ENCODE data around the gene PATE2.

Gene PATE2

DNA sequence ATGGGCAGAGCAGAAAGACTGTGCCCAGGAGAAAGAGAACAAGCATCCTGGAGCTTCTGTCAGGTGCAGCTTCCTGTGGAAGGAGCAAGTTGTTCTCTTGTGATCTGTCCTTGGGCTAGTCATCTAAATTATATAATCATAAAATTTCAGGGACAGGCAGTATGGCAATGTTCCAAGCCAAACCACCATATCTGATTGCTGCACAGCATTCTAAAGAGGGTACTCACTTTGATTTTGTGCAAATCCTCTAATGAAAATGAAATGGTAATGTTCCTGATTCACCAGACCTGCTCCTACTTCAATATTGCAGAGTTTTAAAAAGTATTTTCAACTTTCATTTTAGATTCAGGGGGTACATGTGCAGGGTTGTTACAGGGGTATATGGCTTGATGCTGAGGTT lies at the start of gene PATE2:
Gene PATE2, minus strand, starts transcription at position 101 of the 400 bp plus-strand sequence. Its CDS starts 55 bp downstream, at position 46.
- no peak for DNase-seq

DNA sequence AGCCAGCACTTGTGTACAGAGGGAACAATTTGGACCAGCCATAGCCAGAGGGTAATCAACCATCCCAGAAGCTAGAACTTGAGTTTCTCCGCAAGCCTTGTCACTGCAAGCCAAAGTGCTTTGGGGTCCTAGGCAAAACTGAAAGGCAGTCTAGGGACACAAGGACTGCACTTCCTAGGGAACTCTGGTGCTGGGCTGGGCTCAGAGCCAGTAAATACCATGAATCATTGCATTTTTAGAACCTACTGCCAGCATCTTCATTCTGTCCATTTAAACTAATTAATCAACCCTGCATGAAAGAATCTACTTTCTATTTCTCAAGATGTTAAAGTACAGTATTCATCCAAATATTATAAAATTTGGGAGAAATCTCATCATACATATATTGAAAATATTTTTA lies 29.3 kb upstream of the PATE2 start:
- no peak for DNase-seq

DNA sequence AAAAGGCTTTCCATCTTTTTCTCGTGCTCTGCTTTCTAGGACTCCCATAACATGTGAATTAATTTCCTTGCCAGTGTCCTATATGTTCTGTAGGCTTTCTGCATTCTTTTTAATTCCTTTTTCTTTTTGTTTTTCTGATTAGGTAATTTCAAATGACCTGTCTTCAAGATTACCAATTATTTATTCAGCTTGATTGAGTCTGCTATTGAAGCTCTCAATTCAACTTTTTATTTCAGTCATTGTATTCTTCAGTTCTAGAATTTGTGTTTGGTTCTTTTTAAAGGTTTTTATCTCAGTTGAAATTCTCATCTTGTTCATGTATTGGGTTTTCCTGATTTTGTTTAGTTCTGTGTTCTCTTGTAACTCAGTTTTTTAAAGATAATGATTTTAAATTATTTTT lies 23.8 kb upstream of the PATE2 start:
- DNase-seq = no peak

DNA sequence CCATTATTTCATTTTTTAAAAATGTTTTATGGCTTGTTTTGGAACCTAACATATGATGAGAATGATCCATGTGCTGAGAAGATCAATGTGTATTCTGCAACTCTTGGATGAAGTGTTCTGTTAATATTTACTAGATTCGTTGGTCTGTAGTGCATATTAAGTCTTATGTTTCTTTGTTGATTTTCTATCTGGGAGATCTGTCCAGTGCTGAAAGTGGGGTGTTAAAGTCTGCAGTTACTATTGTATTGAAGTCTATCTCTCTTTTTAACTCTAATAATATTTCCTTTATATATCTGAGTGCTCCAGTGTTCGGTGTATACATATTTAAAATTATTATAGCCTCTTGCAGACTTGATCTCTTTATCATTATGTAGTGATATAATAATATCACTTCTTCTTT lies 21.2 kb upstream of the PATE2 start:
- DNase-seq = no peak

DNA sequence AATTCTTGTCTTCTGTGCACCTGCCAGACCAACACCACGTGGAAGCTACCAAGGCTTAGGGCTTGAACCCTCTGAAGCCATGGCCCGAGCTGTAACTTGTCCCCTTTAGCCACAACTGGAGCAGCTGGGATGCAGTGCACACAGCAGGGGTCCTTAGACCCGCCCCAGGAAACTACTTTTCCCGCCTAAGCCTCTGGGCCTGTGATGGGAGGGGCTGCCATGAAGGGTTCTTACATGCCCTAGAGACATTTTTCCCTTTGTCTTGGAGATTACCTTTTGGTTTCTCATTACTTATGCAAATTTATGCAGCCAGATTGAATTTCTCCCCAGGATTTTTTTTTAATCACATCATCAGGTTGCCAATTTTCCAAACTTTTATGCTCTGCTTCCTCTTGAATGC lies 19.0 kb upstream of the PATE2 start:
- DNase-seq = no peak

DNA sequence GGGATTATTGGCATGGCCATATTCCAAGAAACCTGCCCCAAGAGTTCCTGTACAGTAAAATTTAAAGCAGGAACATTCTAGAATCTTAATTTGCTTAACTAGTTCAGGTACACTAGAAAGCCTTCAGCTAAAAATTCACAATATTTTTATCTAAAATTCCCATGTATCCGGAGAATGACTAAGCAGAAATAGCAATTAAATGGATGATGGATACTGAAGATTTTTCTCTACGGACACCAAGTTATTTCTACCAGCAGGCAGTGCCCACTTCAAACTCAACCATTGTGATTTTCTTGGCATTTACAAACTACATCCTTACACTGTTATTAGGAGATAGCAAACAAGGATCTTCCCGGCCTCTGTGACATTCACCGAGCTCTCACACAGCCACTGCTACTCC lies 12.2 kb upstream of the PATE2 start:
- DNase-seq = no peak

DNA sequence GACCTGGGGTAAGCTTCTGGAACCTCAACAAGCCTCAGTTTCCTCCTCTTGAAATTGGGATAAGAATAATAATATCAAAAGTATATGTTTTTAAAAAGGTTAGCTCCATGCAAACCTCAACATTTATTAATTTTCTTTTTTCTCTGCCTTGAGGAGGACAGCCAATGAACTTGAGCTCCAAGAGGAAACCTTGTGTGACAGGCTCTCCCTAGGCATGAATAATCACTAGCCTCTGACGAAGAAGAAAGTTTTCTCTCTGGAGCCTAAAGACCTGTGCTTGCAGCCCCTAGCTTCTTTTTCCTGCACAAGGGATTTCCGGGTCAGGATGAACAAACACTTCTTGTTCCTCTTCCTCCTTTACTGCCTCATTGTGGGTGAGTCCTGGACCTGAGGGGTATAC lies 9.2 kb upstream of the PATE2 start, which contains the start of gene PATE3:
Gene PATE3, plus strand, starts transcription at position 301 of the 400 bp plus-strand sequence. Its CDS starts 25 bp downstream, at position 326.
- no peak for DNase-seq

DNA sequence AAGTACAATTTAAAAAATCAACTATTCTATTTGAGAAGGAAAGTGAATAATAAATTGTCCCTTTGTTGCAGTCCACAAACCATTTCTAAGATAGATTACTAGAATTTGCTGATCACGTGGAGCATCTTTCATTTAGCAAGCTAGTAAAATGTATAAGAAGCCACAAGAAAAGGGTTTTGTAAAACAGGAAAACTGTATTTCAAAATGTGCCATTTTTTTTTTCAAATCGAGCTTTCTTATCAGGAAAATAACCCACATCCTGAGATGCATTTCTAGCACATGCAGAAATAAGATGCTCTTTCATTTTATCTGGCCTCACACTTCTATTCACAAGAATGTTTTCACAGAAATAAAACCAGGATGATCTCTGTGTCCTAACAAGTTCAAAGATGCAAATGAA lies 6.0 kb upstream of the PATE2 start:
- no peak for DNase-seq

DNA sequence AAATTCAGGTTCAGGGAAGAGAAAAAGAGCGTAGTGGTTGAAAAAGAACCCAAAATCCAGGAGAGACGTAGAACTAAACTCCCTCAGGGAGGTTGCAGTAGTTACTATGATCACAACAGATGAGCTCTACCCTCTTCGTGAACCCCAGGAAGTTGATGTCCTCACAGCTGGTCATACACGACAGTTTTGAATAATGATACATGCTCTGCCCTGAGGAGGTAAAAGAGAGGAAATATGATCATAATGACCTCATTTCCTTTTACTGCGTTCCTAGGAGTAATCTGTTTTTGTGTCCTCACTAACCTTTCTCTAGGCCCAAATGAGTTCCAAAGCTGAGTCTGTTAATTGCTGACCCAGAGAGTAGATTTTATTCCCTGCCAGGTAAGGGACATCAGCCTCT lies 1.3 kb downstream of the PATE2 start:
- no peak for DNase-seq

DNA sequence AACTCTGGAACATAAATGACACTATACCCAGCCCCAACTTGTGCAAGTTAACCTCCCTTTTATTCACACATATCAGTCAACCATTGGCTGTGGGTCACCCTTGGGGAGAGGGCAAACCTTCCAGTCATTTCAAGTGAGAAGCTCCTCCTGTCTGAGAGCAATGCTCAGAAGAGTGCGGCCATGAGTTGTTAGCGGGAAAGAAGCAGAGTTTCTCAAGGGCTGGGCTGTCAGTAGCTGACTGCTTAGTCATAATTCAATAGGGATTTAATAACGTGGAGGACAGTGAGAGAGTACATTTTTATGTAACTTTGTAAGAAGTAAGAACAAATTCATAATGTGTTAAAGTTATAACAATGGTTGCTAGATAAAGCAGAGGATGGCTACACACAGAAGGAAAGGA lies 5.1 kb downstream of the PATE2 start:
- DNase-seq = no peak

DNA sequence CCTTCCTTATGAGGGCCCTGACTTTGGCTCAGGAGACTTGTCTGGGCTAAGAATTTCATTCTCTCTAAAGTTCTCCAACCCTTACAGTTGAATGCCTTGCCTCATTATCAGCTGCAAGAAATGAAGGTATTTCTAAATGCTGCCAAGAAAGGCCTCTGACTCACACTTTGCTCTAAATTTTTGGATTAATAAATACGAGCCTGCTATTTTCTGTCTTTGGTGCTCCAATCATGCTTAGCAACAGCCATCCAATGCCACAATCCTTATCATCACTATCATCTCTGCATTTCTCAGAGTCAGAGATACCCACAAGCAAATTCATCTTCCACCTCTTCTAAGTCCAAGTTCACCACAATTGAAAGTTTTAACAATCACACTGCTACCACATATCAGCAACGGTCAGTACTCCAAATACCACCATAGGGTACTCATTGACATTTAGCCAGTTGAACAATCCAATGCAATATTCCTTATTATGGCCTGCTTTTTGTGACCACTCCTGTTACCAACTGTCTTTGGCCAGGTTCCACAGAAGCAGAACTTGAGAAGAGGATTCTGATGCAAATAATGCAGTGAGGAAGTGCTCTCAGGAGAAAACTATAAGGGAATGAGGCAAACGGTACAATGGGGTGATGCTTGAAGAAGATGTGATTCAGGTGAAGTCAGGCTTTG lies 5.7 kb downstream of the PATE2 start:
- DNase-seq = no peak

DNA sequence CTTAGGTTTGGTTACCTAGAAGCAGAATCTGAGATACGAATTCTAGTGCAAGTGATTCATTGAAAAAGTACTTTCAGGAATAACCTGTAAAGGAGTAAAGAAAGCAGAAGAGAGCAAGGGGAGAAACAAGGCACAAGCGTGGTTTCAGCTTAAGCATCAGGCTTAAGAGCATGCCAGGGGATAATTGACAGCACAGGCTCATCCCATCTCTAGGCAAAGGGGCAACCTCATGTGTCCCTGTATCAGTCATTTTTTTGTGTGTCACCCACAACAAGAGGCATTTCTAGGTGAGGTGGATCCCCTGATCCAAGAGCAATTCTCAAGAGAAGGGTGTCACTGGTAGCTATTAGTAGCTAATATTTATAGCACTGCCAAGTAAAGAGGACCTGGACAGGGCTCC lies 8.0 kb downstream of the PATE2 start:
- DNase-seq = no peak

DNA sequence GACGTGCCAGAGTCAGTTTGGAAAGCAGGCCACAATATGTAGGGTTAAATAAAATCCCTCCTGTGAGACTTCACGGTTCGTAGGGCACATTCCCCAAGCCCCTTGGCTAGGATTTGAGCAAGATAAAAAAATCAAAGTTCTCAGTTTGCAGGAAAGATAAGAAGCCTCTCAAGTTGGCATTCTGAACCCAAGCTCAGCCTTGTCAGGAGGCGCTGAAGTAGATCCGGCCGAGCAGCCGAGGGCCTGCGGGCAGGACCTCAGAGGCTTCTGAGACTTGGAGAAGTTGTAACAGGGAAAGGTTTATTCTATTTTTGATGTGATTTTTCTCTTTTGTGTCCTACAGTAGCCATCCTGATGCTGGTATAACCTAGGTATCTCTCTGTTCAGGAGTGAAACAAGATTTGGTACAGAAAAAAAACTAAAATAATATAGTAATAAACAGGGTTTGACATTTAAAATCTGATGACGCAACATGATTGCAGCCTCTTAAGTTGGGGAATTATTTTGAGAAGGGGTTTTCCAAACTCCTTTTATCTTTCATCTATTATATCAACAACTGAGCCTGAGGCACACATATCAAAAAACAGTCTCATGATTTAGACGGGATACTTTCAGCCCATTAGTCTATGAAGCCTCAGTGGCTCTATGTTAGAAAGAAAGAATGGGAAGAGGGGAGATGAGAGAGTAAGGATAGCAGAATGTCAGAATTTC lies 10.1 kb downstream of the PATE2 start:
- DNase-seq = no peak

DNA sequence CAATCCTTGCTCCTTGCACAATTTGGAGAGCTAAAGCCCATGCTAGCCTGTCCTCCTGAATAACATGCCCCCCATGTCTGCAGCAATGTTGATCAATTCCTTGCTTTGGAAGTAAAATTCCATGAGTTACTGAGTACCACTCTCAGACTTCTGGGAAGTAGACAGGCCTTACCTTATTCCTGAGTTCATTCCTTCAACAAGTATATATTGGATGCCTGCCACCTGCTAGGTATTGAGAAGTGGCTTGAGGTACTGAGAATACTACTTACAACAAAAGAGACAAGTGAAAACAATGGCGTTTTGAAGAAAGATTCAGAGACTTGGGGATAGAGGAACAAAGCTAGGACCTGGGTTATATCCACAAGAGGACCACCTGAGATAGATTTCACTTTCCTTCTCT lies 12.4 kb downstream of the PATE2 start:
- no peak for DNase-seq

DNA sequence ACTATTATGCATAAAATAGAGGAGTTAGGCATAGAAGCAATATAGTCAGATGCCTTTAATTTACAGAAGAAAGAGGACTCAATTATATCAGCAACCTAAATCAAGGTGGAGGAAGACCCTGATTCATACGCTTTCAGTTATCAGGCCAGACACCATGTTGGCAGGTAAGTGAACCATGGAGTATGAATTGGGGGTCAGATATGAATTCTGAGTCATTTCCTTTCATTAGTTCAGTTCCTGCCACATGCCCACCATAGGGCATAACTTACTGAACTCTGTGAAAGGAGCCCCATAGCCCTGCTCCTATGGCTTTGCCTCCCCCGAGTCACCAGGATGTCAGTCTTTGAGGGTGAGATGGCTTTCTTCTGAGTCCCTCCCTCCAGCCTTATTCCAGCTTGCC lies 15.1 kb downstream of the PATE2 start:
- DNase-seq = no peak

DNA sequence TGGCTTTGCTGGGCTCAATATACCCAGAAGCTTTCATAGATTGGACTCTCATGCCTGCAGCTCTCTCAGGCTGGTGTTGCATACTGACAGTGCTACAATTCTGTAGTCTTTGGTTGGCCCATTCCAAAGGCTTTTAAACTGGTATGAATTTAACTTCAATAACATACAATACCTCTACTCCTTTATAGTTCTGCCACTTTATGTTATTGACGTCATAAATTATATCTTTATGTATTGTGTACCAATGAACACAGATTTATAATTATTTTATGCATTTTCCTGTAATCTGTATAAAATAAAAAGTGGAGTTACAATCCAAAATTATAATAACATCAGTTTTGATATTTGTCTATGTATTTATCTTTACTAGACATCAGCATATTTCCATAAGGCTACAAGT lies 16.2 kb downstream of the PATE2 start:
- no peak for DNase-seq

DNA sequence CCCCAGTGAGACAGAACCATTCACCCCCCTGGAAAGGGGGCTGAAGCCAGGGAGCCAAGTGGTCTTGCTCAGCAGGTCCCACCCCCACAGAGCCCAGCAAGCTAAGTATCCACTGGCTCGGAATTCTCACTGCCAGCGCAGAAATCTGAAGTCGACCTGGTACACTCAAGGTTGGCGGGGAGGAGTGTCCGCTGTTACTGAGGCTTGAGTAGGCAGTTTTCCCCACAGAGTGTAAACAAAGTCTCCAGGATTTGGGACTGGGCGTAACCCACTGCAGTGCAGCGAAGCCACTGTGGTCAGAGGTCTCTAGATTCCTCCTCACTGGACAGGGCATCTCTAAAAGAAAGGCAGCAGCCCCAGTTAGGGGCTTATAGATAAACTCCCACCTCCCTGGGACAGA lies 22.6 kb downstream of the PATE2 start:
- DNase-seq = no peak

DNA sequence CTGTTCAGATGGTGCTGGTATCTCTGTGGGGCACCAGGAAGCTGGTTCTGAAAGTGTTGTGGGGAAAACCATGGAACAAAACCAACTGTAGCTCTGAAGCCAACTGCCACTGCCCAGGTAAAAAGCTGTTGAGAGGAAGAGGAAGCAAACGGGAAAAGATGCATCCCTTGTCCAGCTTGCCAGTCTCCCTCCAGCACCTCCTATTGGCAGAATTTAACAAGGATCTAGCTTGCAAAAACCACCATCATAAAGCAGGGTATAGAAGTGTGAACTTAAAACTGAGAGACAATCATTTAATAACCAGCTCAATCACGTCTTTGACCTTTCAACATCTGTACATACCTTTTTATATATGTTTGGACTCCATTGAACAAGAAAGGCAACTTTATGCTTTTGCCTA lies 28.0 kb downstream of the PATE2 start:
- no peak for DNase-seq

DNA sequence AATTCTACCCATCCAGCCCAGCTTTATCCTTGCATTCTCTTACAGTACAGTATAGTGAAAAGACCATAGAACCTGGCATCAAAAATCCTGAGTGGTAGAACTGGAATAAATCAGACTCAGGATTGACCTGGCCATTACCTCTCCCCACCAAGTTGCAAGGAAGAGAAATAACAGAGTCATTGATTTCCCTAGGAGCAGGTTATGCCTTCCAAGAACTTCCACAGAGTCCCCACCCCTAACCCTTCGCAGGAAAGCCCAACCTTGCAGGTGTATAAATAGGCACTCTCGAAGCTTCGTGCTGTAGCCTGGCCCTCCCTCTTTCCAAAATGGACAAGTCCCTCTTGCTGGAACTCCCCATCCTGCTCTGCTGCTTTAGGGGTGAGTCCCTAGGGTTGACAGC lies 32.6 kb downstream of the PATE2 start, which contains the start of gene PATE1:
Gene PATE1, plus strand, starts transcription at position 301 of the 400 bp plus-strand sequence. Its CDS starts 26 bp downstream, at position 327.
- DNase-seq = no peak

DNA sequence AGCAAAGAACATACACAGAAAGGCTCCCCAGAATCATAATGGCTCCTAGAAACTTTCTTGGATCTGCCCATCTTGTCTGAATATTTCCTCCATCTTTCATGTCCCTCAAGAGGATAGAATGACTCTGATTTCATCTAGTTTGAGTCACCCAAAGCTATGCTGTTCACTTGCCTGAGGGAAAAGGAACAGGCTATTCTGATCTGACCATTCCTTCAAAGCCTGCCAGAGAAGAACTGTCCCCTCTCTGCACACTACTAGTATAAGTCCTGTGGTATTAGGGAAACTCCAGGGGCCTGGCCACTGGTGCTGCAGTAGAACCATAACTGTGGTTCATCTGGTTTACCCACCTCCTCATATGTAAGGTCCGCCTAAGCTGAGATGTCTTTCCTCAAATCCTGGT lies 34.9 kb downstream of the PATE2 start:
- DNase-seq = no peak

DNA sequence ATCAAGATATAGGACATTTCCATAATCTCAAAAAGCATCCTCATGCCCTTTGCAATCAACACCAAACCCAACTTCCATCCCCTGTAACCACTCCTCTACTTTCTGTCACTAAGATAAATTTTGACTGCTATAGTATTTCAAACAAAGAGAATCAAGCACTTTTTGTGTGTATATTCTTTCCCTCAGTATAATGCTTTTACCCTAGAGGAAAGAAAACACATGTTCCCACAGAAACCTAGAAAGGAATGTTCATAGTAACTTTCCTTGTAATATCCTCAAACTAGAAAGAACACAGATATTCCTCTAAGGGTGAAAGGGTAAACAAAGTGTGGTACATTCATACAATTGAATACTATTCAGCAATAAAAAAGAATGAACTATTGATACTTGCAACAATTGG lies 38.0 kb downstream of the PATE2 start:
- no peak for DNase-seq

DNA sequence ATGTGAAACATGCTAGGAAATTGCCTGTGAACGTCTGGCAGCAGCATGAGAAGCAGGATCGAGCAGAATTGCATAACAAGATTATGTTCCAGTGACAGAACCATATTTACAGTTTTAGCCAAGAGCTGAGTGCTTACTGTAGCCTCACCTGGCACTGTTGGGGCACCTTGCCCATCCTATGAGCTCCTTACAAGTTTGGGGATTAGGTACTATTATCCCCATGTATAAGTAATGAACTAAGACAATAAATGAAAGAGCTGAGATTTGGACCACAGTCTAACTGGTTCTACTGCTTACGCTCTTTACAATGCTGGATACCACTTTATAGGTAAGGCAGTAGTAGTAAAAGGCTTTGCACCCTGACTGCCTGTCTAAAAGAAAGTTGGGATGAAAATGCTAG lies 49.7 kb downstream of the PATE2 start:
- DNase-seq = no peak

All from NCI-H1694 (cell line).